Measurements from ENCODE around the gene ARHGAP6. TPM values are rescaled to one million over a fixed set of nuclear protein-coding genes. Genes with fewer than 3 reads are reported as not detected.
A peak's percentile ranks its signal among the peaks of the same experiment; 100 is the strongest.

The ARHGAP6 gene
- total and polyA plus RNA-seq, 3 donors from 2014 or later: 4.8 to 11.8 (median 5.7) TPM

GRCh38 chrX:11346121-11346682 lies 319.5 kb downstream of the ARHGAP6 start:
- TF ChIP-seq, protein P1, sequence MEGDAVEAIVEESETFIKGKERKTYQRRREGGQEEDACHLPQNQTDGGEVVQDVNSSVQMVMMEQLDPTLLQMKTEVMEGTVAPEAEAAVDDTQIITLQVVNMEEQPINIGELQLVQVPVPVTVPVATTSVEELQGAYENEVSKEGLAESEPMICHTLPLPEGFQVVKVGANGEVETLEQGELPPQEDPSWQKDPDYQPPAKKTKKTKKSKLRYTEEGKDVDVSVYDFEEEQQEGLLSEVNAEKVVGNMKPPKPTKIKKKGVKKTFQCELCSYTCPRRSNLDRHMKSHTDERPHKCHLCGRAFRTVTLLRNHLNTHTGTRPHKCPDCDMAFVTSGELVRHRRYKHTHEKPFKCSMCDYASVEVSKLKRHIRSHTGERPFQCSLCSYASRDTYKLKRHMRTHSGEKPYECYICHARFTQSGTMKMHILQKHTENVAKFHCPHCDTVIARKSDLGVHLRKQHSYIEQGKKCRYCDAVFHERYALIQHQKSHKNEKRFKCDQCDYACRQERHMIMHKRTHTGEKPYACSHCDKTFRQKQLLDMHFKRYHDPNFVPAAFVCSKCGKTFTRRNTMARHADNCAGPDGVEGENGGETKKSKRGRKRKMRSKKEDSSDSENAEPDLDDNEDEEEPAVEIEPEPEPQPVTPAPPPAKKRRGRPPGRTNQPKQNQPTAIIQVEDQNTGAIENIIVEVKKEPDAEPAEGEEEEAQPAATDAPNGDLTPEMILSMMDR (IDR thresholded peaks at IDR 0.05): no peak
- TF ChIP-seq POLR2A (IDR thresholded peaks at IDR 0.05): no peak
- intact Hi-C loops (cut with DNase I; ENCODE audit: low total_unique reads): no loop called here
- WGBS, 2 donors: 68 to 69% methylated on average over 2 of the region's 2 CpGs
- Histone ChIP-seq H3K27me3 (no peaks in the 10 kb centered on the region), H3K9me3 (no peaks in the 10 kb centered on the region), H3K4me3 (no peak overlapping the region), H3K36me3 (ENCODE audit: low read depth, missing control alignments) (no peaks in the 10 kb centered on the region), H3K4me1 (no peaks in the 10 kb centered on the region), H3K27ac (no peak overlapping the region)
- no peak for DNase-seq

- Histone ChIP-seq H3K36me3 (ENCODE audit: low read depth, missing control alignments) (no peaks in the 10 kb centered on the region), H3K4me1 (no peaks in the 10 kb centered on the region), H3K9me3 (no peaks in the 10 kb centered on the region), H3K27ac (no peak overlapping the region), H3K27me3 (no peaks in the 10 kb centered on the region), H3K4me3 (no peak overlapping the region)
- TF ChIP-seq POLR2A (IDR thresholded peaks at IDR 0.05): no peak
- intact Hi-C loops (cut with DNase I; ENCODE audit: low total_unique reads): no loop called here
- DNase-seq: no peak
Observed at GRCh38 chrX:11342673-11343072, 323.0 kb downstream of the ARHGAP6 start.

DNA sequence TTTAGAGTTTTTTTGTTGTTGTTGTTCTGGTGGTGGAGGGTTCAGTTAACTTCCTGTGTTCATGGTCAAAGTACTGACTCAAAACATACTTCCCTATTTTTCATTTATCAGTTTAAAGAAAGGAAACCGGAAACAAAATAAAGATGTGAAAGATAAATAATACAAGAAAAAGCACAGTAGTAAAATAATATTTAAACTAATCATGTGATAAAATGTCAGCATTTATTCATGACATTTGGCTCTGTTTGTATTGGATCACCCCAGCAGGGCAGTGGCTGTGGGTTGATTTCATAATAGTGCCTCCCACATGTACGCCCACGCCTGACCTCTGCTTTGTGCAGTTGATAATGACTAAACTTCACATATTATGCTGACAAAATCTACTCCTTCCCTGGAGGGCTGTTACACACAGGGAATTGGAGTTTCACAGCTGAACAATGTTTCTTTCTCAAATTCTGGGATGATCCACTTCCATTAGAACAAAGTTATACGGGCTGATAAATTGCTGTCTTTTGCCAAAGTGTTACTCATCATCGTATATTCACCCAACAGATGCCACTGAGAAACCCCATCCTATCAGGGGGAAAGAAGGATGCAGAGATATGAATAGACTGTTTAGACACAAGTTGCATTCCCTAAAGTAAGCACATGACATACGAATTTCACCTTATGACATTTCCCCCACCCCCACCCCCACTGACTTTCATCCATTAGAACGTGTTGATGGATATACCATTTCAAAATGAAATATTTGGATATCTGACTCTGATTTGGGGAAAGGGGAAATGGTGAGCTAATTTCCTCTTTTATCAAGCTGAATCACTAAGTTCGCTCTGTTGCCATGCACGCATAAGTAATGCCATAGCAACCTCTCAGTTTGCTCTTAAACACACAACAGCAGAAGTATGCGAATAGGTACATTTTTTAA lies 324.2 kb downstream of the ARHGAP6 start:
- TF ChIP-seq, protein P1 (IDR thresholded peaks at IDR 0.05): no peak
- no peak for TF ChIP-seq POLR2A (IDR thresholded peaks at IDR 0.05)
- no peaks in the 10 kb centered on the region for H3K4me1 ChIP-seq
- no peaks in the 10 kb centered on the region for H3K27me3 ChIP-seq
- H3K4me3 ChIP-seq: no peak overlapping the region
- intact Hi-C loops (cut with DNase I; ENCODE audit: low total_unique reads): no loop called here
- 36 to 44% methylated on average over 9 to 10 of the region's 10 CpGs for WGBS, 2 donors
- DNase-seq: peak; percentile 82
- no peak overlapping the region for H3K27ac ChIP-seq
- no peaks in the 10 kb centered on the region for H3K36me3 ChIP-seq (ENCODE audit: low read depth, missing control alignments)
- no peaks in the 10 kb centered on the region for H3K9me3 ChIP-seq

DNA sequence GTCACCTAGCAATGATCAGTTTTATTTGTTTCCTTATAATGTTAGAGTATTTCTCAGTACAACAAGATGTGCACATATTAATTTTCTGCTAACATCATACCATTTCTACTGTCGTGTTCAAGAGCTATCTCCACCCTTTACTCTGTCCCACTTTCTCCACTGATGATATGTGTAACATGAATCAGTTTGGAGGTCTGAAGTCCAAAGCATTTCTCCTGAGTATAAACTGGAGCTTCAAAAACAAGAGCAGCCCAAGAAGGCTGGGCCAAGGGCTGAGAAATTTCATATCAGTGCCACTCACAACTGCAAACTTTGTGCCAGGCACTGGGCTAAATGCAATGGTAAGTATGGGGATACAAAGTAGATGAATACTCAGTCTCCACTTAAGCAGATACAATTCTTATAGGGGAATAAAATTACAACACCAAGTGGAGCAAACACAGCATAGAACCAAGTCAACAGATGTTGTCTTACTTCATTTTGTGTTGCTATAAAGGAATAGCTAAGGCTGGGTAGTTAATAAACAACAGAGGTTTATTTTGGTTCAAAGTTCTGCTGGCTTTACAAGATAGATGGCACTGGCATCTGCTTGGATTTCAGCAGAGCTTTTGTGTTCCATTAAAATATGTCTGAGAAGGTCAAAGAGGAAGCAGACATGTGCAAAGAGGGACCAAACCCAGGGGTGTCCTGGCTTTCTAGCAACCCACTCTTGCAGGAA lies 328.3 kb downstream of the ARHGAP6 start:
- intact Hi-C loops (cut with DNase I; ENCODE audit: low total_unique reads): no loop called here

More for the DNA sequence above, 328.3 kb downstream of the ARHGAP6 start:
- H3K4me1 ChIP-seq: no peaks in the 10 kb centered on the region
- DNase-seq: no peak
- no peak overlapping the region for H3K27ac ChIP-seq
- no peaks in the 10 kb centered on the region for H3K36me3 ChIP-seq (ENCODE audit: low read depth, missing control alignments)
- TF ChIP-seq POLR2A (IDR thresholded peaks at IDR 0.05): no peak
- TF ChIP-seq, protein P1 (IDR thresholded peaks at IDR 0.05): no peak
- no peak overlapping the region for H3K4me3 ChIP-seq
- H3K27me3 ChIP-seq: no peaks in the 10 kb centered on the region
- no peaks in the 10 kb centered on the region for H3K9me3 ChIP-seq
- WGBS, 2 donors: 100% methylated on average over 1 of the region's 1 CpG
